ENCODE data around the gene SCRN1. TPM values are rescaled to one million over a fixed set of nuclear protein-coding genes. Genes with fewer than 3 reads are reported as not detected.
A peak's percentile ranks its signal among the peaks of the same experiment; 100 is the strongest.

The SCRN1 gene, protein sequence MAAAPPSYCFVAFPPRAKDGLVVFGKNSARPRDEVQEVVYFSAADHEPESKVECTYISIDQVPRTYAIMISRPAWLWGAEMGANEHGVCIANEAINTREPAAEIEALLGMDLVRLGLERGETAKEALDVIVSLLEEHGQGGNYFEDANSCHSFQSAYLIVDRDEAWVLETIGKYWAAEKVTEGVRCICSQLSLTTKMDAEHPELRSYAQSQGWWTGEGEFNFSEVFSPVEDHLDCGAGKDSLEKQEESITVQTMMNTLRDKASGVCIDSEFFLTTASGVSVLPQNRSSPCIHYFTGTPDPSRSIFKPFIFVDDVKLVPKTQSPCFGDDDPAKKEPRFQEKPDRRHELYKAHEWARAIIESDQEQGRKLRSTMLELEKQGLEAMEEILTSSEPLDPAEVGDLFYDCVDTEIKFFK
- total RNA-seq = 86.0 and 94.5 TPM in 2 replicates
- 94.4 TPM for polyA plus RNA-seq (2012)

DNA sequence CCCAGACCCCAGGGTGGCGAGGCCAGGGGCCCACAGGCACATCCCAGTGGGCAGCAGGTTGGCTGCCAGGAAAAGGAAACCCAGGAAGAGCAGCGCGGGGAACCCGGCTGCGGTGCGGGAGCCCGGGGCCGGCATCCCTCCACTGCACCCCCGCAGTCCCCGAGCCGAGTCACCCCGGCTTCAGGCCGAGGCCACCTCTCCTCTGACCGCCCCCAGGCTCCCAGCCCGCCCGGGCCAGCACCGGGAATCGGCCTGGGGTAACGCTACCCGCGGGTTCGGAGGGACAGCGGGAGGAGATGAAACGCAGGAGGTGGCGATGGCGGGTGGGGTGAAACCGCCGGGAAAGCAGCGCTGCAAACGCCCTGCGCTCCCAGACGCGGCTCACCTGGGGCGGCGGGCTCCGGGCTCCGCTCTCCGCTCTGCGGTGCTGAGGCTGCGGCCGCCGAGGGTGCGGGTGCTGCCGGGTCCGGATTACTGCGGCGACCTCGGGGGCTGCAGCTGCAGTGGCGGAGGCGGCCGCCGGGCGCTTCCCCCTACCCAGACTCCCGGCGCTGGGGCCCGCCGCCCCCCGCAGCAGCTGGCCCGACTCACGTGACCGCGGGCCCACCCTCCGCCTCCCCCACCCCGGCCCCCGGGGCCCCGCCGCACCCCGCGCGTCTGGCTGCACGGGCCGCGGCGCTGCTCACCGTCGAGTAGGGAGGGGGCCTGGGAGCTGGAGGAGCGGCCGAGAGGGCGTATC is at the start of gene SCRN1:
TSS of gene SCRN1 (minus strand) at position 545 of the 739 bp plus-strand sequence. CDS start 20,734 bp downstream, outside the sequence.
- peak; percentile 73 for DNase-seq (ENCODE audit: low read depth)

- no peak for DNase-seq (ENCODE audit: low read depth)
Measured at GRCh38 chr7:30038196-30038980, 48.8 kb upstream of the SCRN1 start.

- DNase-seq (ENCODE audit: low read depth) = no peak
Measured at GRCh38 chr7:30036220-30036619, 46.6 kb upstream of the SCRN1 start.

GRCh38 chr7:30034501-30034900 is 44.9 kb upstream of the SCRN1 start:
- no peak for DNase-seq (ENCODE audit: low read depth)

DNA sequence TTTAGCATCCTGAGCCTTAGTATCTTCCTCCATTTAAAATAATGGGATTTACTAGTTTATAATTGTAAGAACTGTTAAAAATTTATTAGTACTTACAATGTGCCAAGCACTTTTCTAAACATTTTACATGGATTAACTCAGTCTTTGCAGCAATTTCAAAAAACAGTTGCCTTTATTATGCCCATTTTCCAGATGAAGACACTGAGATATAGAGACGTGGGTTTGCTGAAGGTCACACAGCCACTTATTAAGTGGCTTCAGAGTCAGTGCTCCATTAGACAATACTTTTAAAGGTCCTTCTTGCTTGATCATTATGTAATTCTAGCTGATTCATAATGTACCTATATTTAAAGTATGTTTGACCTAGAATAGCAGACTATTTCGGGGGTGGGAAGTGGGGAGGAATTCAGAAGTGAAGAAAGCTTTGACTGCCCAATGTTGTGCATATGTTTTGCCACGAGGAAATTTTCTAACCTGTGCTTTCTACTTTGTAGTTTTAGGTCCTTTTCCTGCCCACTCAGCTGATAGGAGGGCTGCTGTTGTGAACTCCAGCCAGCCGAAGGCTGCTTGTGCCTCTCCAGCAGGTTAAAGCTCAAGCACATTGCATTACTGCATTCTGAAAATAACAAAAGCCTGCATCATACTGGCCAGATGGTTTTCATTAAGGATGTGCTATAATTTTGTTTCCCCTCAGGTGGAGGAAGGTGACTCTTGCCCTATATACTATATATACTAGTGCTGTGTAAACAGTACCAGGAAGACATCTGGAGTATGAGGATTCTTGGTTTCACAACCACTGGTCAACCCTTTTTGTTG is 42.9 kb upstream of the SCRN1 start:
- DNase-seq (ENCODE audit: low read depth) = no peak

GRCh38 chr7:30029696-30030095 is 40.1 kb upstream of the SCRN1 start:
- DNase-seq (ENCODE audit: low read depth) = peak; percentile 15

- DNase-seq (ENCODE audit: low read depth) = no peak
Measured at GRCh38 chr7:30028749-30029635, 39.4 kb upstream of the SCRN1 start.

- DNase-seq (ENCODE audit: low read depth) = peak; percentile 96
Measured at GRCh38 chr7:30028216-30028748, 38.7 kb upstream of the SCRN1 start, which contains the start of gene PLEKHA8. Gene PLEKHA8, plus strand, starts transcription at chr7:30028412. Its CDS starts 351 bp downstream, at chr7:30028763.

GRCh38 chr7:30027740-30028215 is 38.2 kb upstream of the SCRN1 start:
- no peak for DNase-seq (ENCODE audit: low read depth)

- DNase-seq (ENCODE audit: low read depth) = no peak
Measured at GRCh38 chr7:30027065-30027456, 37.5 kb upstream of the SCRN1 start.

DNA sequence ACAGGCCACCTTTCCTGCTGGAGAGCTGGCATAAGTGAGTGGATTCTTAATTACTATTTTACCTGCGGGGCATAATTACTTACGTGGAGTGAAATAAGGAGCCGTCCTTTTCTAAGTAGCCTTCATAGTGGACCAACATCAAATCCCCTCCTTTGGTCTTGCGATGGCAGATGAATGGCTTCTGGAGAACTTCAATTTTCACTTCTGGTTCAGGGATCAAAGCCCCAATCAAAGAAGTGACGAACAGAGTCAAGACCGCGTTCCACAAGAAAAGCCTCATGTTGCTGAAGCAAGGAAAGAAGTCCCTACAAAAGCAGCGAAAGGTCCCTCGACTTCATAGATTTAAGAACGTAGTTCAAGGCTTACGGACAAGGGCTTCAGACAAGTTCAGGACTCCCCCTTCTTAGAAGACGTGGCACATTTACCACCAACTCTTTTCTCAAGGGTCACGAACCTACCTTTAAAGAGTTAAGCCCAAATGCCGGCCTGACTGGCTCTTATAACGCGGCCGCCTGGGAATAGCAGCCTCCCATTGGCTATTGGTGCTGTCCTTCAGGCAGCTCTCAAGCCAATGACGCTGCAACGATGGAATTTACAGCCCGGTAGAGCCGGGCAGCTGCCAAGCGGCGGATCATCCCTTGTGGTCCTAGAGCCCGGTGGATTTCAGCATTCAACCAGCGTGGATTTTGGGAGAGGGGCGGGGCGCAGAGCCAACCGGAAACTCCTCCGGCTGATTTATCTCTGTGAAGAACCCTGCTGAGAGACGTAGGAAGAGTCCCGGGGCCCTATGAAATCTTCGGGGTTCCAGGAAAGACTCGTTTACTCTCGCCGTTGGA is 36.8 kb upstream of the SCRN1 start, which contains the start of gene FKBP14:
TSS of gene FKBP14 (minus strand) at position 474 of the 836 bp plus-strand sequence. CDS start at position 280, 194 bp downstream.
- peak; percentile 100 for DNase-seq (ENCODE audit: low read depth)

- DNase-seq (ENCODE audit: low read depth) = no peak
Measured at GRCh38 chr7:30023524-30023923, 33.9 kb upstream of the SCRN1 start.

- DNase-seq (ENCODE audit: low read depth) = no peak
Measured at GRCh38 chr7:30022991-30023390, 33.4 kb upstream of the SCRN1 start.

DNA sequence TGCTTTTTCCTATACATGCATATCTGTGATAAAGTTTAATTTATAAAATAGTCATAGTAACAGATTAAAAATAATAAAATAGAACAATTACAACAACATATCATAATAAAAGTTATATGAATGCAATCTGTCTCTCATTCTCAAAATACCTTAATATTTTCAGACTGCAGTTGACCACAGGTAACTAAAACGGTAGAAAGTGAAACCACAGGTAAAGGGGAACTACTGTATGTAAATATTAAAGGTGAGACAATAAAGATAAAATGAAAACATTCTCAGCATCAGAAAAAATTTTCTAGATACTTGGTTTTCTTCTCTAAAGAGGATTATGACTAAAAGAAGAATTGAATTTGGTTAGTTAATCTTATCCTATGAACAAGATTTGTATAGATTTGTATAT is 30.9 kb upstream of the SCRN1 start:
- no peak for DNase-seq (ENCODE audit: low read depth)

DNA sequence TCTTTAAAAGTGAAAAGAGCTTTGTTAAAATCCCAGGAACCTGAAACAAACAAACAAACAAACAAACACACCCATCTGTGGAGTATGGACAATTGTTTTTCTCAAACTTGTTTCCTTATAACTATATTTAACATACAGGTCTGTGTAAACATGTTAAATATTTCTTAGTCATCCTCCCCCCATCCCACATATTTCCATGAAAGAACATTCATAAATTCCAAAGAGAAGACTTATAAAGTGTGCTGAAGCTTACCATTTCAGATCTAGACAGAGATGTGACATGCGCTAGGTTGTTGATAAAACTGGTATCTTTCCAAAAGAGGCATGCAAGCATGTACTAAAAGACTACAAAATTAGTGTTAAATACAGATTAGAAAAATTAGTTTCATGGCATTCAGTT is 30.4 kb upstream of the SCRN1 start:
- DNase-seq (ENCODE audit: low read depth) = no peak

DNA sequence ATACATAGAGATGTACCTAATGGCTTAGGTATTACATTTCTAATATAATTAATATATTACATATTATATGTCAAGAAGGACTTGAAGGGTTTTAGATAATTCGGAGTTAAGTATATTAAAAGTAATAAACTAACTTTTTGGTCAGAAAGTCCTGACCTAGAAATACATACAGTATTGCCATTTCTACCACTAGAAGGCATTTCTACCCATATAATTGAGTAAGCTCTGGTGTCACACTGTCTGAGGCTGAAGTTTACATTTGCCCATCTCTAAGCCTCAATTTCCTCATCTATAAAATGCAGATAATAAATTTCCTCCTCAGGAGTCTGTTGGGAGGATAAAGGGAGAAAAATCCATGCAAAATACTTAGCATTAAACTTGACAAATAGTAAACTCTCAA is 29.8 kb upstream of the SCRN1 start:
- DNase-seq (ENCODE audit: low read depth) = no peak

- DNase-seq (ENCODE audit: low read depth) = no peak
Measured at GRCh38 chr7:30018451-30018850, 28.9 kb upstream of the SCRN1 start.

DNA sequence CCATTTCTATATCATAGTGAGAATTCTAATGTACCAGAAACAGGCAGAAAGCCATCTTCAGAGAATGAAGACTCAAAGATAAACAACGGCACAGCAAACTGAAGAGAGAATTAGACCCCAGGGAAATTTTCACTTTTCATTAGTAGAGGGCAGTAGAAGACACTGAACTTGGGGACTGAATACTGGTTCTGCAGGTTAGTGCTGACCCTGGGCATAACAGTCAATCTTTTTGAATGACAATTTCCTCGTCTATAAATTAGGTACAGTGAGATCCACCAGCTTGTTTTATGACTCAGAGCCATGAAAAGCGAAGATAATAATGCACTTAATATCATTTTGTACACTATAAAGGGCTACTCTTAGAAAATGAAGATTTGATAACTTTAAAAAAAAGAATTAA is 23.2 kb upstream of the SCRN1 start:
- DNase-seq (ENCODE audit: low read depth) = no peak
